Measurements from ENCODE around the gene MRPS18A.

GRCh38 chr6:43708860-43709653, 21.5 kb upstream of the MRPS18A start:
- TF ChIP-seq, protein P1, sequence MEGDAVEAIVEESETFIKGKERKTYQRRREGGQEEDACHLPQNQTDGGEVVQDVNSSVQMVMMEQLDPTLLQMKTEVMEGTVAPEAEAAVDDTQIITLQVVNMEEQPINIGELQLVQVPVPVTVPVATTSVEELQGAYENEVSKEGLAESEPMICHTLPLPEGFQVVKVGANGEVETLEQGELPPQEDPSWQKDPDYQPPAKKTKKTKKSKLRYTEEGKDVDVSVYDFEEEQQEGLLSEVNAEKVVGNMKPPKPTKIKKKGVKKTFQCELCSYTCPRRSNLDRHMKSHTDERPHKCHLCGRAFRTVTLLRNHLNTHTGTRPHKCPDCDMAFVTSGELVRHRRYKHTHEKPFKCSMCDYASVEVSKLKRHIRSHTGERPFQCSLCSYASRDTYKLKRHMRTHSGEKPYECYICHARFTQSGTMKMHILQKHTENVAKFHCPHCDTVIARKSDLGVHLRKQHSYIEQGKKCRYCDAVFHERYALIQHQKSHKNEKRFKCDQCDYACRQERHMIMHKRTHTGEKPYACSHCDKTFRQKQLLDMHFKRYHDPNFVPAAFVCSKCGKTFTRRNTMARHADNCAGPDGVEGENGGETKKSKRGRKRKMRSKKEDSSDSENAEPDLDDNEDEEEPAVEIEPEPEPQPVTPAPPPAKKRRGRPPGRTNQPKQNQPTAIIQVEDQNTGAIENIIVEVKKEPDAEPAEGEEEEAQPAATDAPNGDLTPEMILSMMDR (IDR thresholded peaks at IDR 0.05), result no peak
- no peak for TF ChIP-seq POLR2A (IDR thresholded peaks at IDR 0.05)
